NOMO-1 treated with DMSO at 0.1 percent for 48 hours (cell line): ENCODE results near the gene ARHGAP4.

ENCODE experiments used
- DNase-seq: peaks from one replicate; lab custom pipeline; 2025; ENCODE audit not compliant: unreplicated experiment; lab: John Stamatoyannopoulos, UW

ARHGAP4 gene

GRCh38 chrX:153908219-153908860 lies 17.7 kb downstream of the ARHGAP4 start:
- DNase-seq = no peak

- no peak for DNase-seq
Measured at GRCh38 chrX:153907456-153907855, 18.6 kb downstream of the ARHGAP4 start.

GRCh38 chrX:153906126-153906917 lies 19.7 kb downstream of the ARHGAP4 start:
- DNase-seq = no peak

GRCh38 chrX:153905481-153906095 lies 20.5 kb downstream of the ARHGAP4 start:
- no peak for DNase-seq

- DNase-seq = no peak
Measured at GRCh38 chrX:153903991-153904957, 21.8 kb downstream of the ARHGAP4 start, which contains the start of gene AVPR2. Gene AVPR2 (plus strand): TSS chrX:153904673. CDS start chrX:153905146, 473 bp downstream.

- DNase-seq = no peak
Measured at GRCh38 chrX:153903238-153903980, 22.7 kb downstream of the ARHGAP4 start.

GRCh38 chrX:153902385-153902784 lies 23.7 kb downstream of the ARHGAP4 start:
- DNase-seq = no peak

GRCh38 chrX:153901753-153902140 lies 24.3 kb downstream of the ARHGAP4 start:
- no peak for DNase-seq

GRCh38 chrX:153900831-153901752 lies 25.0 kb downstream of the ARHGAP4 start:
- DNase-seq = peak; percentile 84

GRCh38 chrX:153897899-153898298 lies 28.2 kb downstream of the ARHGAP4 start:
- no peak for DNase-seq

- no peak for DNase-seq
Measured at GRCh38 chrX:153889123-153889522, 36.9 kb downstream of the ARHGAP4 start.

- DNase-seq = no peak
Measured at GRCh38 chrX:153888344-153888743, 37.7 kb downstream of the ARHGAP4 start.

- DNase-seq = no peak
Measured at GRCh38 chrX:153887385-153887784, 38.7 kb downstream of the ARHGAP4 start.

- DNase-seq = no peak
Measured at GRCh38 chrX:153886915-153887314, 39.1 kb downstream of the ARHGAP4 start.

- DNase-seq = no peak
Measured at GRCh38 chrX:153885968-153886903, 39.8 kb downstream of the ARHGAP4 start, which contains the start of gene L1CAM. Gene L1CAM (minus strand): TSS chrX:153886173. CDS start chrX:153875836, 10,337 bp downstream.

- no peak for DNase-seq
Measured at GRCh38 chrX:153885208-153885787, 40.8 kb downstream of the ARHGAP4 start.

GRCh38 chrX:153884590-153884989 lies 41.5 kb downstream of the ARHGAP4 start:
- DNase-seq = no peak
